Neural crest cell (in vitro differentiated cells): ENCODE measurements around the gene GALR3. TPM values are rescaled to one million over a fixed set of nuclear protein-coding genes. Genes with fewer than 3 reads are reported as not detected.

Experiments used
- DNase-seq: peaks from one replicate; pipeline ENCODE4 v3.0.0; 2021; ENCODE audit warnings: low read depth, mixed read lengths, low spot score
- H3K27ac Mint-ChIP-seq: one replicate; pipeline ENCODE4 v1.8.0; 2021; ENCODE audit warnings: mild to moderate bottlenecking, mixed read lengths; ENCODE audit not compliant: unreplicated experiment
- H3K27me3 Mint-ChIP-seq: 2 replicates; pipeline ENCODE4 v1.8.0; 2021; ENCODE audit warnings: low read depth, mild to moderate bottlenecking, mixed read lengths
- H3K36me3 Mint-ChIP-seq: 2 replicates; pipeline ENCODE4 v1.8.0; 2021; ENCODE audit warnings: low read depth, mild to moderate bottlenecking, mixed read lengths
- H3K4me1 Mint-ChIP-seq: 2 replicates; pipeline ENCODE4 v1.8.0; 2021; ENCODE audit warnings: mixed read lengths
- H3K4me3 Mint-ChIP-seq: one replicate; pipeline ENCODE4 v1.8.0; 2021; ENCODE audit warnings: mild to moderate bottlenecking, mixed read lengths
- H3K9me3 Mint-ChIP-seq: 2 replicates; pipeline ENCODE4 v1.8.0; 2021; ENCODE audit warnings: mixed read lengths
- total RNA-seq: library from RNA; stranded (reverse); gene quantifications from 2 replicates; pipeline ENCODE4 v1.2.1, GENCODE V29; 2021
- TF ChIP-seq, protein P1 (sequence below): fragments of 200-600 bp; sonication (generic); conservative IDR thresholded peaks from 2 replicates; pipeline ENCODE4 v1.5.0; 2021; ENCODE audit warnings: antibody characterized with exemption, mild to moderate bottlenecking

Gene GALR3
- total RNA-seq, 1 donor from 2014 or later = 0.49 TPM

DNA sequence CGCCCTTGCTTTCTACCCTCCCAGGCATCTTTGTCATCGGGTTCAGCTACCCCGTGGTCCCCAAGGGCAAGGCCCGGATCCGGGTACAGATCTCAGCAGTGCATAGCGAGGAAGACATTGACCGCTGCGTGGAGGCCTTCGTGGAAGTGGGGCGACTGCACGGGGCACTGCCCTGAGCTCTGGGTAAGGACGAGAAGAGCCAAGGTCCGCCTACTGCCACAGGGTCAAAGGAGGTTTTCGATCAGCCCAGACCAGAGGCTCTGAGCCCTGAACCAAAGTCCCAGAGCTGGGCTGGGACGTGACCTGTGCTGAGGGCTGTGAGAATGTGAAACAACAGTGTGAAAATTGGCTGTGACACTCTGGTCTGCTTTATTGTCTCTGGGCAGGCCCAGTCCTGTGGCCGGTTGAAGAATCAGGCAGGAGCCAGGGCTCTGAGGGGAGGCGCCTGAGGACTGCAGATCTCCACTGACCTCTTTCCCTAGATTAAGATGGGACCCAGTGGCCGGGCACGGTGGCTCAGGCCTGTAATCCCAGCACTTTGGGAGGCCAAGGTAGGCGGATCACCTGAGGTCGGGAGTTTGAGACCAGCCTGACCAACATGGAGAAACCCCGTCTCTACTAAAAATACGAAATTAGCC, 6.5 kb upstream of the GALR3 start:
- Mint-ChIP-seq H3K9me3 (no peaks in the 10 kb centered on the region), H3K36me3 (peaks cover 2% of the 10 kb centered on the region), H3K4me3 (peak overlapping the region; percentile 47), H3K27me3 (peaks cover 27% of the 10 kb centered on the region), H3K4me1 (peaks cover 16% of the 10 kb centered on the region), H3K27ac (no peak overlapping the region)
- no peak for DNase-seq
- TF ChIP-seq, protein P1, sequence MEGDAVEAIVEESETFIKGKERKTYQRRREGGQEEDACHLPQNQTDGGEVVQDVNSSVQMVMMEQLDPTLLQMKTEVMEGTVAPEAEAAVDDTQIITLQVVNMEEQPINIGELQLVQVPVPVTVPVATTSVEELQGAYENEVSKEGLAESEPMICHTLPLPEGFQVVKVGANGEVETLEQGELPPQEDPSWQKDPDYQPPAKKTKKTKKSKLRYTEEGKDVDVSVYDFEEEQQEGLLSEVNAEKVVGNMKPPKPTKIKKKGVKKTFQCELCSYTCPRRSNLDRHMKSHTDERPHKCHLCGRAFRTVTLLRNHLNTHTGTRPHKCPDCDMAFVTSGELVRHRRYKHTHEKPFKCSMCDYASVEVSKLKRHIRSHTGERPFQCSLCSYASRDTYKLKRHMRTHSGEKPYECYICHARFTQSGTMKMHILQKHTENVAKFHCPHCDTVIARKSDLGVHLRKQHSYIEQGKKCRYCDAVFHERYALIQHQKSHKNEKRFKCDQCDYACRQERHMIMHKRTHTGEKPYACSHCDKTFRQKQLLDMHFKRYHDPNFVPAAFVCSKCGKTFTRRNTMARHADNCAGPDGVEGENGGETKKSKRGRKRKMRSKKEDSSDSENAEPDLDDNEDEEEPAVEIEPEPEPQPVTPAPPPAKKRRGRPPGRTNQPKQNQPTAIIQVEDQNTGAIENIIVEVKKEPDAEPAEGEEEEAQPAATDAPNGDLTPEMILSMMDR = no peak

DNA sequence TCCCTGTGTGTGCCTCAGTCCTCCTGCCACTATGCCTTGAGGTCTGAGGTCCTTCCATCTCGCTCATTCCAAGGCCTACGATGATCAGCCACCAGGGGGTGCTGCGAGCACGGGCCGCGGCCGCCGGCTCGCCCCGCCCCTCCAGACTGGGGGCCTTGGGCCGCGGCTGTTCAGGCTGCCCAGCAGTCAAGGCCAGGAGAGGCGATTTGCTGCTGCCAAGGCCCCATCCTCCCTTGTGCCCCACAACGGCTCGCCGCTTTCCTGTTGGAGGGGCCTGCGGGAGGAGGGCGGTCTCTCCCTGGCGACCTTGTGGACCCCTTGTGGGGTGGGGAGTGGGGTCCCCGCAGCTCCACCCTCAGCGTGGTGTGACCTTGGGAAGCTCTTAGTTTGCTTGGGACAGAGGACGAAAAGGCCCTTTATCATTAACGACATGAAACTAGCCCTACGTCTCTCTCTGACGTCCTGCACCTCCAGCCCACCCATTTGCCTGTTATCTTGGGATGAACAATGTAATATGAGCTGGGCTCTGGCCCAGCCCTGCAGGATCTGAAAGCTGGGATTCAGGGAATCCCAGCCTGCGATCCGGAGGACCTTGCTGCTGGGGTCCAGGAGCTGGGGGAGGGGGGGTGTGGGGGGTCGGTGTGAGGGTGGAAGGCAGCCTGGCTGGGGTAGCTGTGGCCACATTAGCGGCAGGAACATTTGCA, 5.3 kb upstream of the GALR3 start:
- Mint-ChIP-seq H3K4me1 (peaks cover 24% of the 10 kb centered on the region), H3K4me3 (peak overlapping the region; percentile 74), H3K27ac (peak overlapping the region; percentile 67), H3K9me3 (no peaks in the 10 kb centered on the region), H3K27me3 (peaks cover 39% of the 10 kb centered on the region), H3K36me3 (peaks cover 2% of the 10 kb centered on the region)
- TF ChIP-seq, protein P1 = peak; percentile 96
- peak; percentile 96 for DNase-seq

GRCh38 chr22:37818409-37819104, 4.6 kb upstream of the GALR3 start:
- Mint-ChIP-seq H3K36me3 (no peaks in the 10 kb centered on the region), H3K27me3 (peaks cover 46% of the 10 kb centered on the region)
- no peak for DNase-seq

DNA sequence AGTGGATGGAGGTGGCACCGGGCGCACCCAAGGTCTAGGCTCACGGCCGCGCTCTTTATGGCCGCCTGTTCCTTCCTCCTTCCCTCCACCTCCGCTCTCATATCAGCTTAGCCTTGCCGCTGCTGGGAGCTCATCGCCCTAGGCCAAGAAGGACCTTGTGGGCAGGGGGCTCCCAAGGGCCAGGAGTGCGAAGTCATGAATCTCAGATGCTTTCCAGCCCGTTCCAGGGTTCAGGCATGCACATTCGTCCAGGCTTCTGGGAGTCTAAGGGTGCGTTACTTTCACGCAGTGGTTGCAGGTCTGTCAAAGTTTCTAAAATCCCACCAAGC, 4.1 kb upstream of the GALR3 start:
- H3K4me3 Mint-ChIP-seq = peak overlapping the region; percentile 72
- TF ChIP-seq, protein P1 = no peak
- H3K9me3 Mint-ChIP-seq = no peaks in the 10 kb centered on the region
- DNase-seq = no peak
- peaks cover 51% of the 10 kb centered on the region for H3K27me3 Mint-ChIP-seq
- peaks cover 27% of the 10 kb centered on the region for H3K4me1 Mint-ChIP-seq
- no peaks in the 10 kb centered on the region for H3K36me3 Mint-ChIP-seq
- H3K27ac Mint-ChIP-seq = no peak overlapping the region

More at GRCh38 chr22:37818409-37819104, 4.6 kb upstream of the GALR3 start:
- TF ChIP-seq, protein P1 = peak; percentile 54
- Mint-ChIP-seq H3K27ac (no peak overlapping the region), H3K4me3 (no peak overlapping the region), H3K4me1 (peaks cover 27% of the 10 kb centered on the region), H3K9me3 (no peaks in the 10 kb centered on the region)

DNA sequence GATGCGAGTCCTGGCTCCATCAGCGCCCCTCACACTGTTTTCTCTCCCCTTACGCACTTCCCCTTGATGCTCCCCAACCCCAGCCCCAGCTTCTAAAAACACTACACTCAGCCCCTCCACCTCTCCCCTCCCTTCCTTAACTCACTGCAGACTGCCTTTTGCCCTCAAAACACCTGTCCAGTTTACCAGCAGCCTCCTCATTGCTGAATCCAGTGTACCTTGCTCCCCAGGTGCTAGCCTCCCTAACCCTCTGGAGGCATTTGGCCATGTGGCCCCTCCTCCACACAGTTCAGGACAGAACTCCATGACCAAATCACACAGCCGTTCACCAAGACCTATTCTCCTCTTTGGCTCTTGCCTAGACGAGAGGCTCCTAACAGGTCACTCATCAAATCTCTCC, 2.8 kb upstream of the GALR3 start:
- Mint-ChIP-seq H3K36me3 (no peaks in the 10 kb centered on the region), H3K9me3 (no peaks in the 10 kb centered on the region), H3K27ac (no peak overlapping the region), H3K4me3 (peak overlapping the region; percentile 28), H3K27me3 (peaks cover 56% of the 10 kb centered on the region), H3K4me1 (peaks cover 27% of the 10 kb centered on the region)
- TF ChIP-seq, protein P1 = no peak
- DNase-seq = no peak
